GM18907 (cell line): Measurements from ENCODE around the gene HPS6.

Experiments
- ATAC-seq: cut with Tn5 transposase; IDR thresholded peaks from one replicate; pipeline ENCODE4 v1.9.1; 2021; ENCODE audit warnings: mild to moderate bottlenecking, moderate library complexity; ENCODE audit not compliant: unreplicated experiment

HPS6 gene

DNA sequence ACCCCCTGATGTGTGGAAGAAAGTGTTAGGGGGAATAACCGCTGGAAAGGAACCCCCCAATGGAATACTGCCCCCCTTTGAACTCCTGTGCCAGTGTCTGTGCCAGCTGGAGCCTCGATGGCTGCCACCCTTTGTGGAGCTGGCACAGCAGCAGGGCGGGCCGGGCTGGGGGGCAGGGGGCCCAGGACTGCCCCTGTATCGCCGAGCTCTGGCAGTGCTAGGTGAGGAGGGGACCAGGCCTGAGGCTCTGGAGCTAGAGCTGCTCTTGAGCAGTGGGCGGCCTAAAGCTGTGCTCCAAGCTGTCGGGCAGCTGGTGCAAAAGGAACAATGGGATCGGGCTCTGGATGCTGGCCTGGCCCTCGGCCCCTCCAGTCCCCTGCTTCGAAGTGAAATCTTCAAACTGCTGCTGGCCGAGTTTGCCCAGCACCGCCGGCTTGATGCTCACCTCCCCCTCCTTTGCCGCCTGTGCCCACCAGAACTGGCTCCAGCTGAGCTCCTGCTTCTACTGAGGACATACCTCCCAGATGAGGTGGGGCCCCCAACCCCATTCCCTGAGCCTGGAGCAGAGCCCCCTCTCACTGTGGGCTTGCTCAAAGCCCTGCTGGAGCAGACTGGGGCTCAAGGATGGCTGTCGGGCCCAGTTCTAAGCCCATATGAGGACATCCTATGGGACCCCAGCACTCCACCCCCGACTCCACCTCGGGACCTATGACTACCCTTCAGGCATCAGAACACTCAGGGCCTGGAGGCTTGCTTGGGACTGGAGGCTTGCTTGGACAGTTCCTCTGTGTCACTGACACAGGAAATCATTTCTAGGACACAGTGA is 2.2 kb downstream of the HPS6 start:
- ATAC-seq, result no peak

DNA sequence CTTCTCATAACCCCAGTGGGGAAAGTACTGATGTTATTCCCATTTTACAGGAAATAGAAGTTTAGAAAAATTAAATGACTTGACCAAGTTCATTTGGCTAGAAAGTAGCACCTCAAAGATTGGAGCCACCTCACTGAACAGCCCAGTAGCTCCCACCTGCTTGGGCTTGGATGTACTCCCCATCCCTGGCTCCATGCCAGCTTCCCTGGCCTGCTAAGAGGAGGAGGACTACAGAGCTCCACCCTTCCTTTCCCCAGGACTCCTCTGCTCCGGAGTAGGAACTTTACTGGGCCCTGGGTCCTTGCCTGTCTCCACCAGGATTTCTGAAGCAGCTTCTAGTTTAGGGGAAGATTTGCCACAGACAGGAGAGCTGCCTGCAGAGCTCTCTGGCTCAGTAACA is 3.1 kb downstream of the HPS6 start:
- no peak for ATAC-seq

DNA sequence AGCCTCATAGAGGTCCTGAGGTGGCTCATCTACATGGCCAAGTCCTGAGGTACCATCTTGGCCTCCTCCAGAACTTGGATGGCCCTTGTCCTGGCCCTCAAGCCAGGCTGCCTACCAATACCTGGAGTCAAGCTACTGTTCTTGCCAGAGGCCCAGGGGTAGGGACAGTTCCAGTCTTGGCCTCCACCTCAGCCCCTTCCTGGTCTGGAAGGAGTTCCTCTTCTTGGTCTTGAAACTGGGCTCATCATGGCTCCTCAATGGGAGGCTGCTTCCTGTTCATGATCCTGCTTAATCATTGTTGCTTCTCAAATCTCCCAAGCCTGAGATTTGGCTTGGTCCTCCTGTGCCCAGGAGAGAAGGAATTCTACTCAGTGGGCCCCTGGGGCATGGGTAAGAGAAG is 3.9 kb downstream of the HPS6 start:
- ATAC-seq, result no peak

DNA sequence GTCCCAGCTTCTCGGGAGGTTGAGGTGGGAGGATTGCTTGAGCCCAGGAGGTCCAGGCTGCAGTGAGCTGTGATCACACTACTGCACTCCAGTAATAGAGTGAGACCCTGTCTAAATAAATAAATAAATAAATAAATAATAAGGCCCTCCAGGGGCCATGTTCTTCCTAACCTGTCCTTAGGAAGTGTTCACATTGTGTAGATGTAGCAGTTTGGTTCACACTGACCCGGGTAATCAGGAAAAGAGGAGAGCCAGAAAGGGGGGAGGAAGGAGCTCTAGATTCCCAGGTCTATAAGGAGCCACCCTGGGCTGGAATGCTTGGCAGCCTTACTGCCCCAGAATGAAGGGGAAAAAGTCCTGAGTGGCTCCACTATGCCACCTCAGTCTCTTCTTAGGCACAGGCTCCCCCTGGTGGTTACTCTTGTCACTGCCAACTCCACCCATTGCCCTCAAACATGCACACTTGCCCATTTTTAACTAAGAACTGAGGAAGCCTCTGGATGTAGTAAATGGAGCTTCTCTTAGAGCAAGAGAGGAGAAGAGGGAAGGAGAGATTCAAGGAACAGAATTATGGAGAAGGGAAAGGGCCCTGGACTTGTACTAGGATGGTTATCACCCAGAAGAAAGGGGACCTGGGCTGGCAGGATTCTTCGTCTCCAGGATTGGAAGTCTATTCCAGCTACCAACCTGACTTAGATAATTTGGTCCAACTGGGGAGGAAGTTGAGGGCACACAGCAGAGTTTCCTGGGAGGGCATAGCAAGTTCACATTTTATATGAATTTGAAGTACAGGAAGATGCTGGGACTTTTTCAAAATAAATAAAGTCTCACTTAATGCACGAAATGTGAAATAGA is 7.8 kb downstream of the HPS6 start:
- ATAC-seq, result no peak

DNA sequence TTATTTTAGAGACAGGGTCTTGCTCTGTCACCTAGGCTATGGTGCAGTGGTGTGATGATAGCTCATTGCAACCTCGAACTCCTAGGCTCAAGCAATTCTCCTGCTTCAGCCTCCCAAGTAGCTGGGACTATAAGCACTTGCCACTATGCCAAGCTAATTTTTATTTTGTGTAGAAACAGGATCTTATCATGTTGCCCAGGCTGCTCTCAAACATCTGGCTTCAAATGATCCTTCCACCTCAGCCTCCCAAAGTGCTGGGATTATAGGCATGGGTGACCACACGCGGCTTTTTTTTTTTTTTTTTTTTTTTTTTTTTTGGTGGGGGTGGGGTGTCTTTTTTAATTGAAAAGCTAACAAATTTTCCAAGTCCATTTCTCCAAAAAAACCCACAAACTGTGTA is 18.4 kb downstream of the HPS6 start:
- ATAC-seq, result no peak

DNA sequence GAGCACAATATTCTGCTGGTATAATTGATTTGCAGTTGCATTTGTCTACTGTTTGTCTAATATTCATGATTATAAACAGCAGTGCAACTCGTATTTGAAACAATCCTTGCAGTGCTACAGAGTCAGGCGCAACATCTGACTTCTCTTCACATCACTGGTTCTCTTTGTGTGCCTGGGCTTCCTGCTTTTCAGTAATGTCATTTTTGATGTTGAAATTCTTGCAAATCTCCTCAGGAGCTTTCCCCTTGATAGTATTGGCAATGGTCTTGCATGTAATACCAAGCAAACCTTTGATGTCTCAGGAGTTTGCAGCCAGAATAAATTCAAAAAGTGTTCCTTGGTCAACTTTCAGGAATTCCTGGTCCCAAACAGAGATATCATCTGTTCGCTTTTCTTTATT is 20.2 kb downstream of the HPS6 start:
- no peak for ATAC-seq

DNA sequence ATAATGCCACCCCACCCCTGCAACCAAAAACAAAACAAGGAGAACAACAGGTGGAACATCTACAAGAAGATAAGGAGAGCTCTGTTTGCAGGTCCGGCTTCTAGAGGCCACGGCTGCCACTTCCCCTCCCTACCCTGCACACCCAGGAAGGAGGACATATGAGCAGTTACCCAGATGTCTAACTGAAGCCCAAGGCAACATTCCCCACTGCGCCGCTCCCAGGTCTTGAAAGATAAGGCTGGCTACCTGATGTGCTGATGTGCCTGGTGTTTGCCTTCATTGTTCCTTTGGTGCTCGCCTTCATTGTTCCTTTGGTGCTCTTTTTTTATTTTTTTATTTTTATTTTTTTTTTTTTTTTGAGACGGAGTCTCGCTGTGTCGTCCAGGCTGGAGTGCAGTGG is 21.0 kb downstream of the HPS6 start:
- no peak for ATAC-seq

DNA sequence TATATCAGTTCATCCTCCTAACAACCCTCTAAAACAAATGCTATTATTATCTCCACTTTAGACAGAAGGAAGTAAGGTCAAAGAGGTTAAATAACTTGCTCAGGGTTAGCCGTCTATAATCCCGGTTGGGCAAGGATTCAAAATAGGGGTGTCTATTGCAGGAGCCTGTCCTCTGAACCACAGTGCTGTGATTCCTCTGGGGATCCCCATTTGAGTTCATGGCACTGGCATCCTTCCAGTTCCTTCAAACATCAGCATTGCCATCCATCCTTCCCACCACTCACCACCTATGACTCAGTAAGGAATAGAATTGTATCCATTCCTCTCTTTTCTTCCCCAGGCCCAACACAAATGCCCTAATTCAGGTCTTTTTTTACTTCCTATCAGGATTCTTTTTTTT is 25.6 kb downstream of the HPS6 start:
- no peak for ATAC-seq

DNA sequence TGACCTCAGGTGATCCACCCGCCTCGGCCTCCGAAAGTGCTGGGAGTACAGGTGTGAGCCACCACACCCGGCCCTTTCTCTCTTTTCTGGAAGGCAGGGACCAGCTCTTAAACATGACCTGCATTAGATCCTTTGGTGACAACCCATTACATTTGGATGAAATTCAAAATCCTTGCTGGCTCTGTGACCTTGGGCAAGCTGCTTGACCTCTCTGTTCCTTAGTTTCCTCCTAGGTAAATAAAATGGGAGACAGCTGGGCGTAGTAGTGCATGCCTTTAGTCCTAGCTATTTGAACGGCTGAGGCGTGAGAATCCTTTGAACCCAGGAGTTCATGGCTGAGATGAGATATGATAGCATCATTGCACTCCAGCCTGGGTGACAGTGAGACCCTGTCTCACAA is 31.3 kb downstream of the HPS6 start:
- ATAC-seq, result no peak

DNA sequence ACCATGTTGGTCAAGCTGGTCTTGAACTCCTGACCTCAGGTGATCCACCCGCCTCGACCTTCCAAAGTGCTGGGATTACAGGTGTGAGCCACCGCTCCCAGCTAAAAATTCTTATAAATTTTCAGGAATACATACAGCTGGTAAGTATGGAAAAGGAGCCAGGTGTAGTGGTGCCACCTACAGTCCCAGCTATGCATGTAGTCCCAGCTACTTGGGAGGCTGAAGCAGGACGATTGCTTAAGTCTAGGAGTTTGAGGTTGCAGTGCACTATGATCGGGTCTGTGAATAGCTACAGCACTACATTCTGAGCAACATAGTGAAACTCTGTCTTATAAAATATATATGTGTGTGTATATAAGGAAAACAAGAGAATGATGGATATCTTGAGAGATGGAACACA is 36.0 kb downstream of the HPS6 start:
- no peak for ATAC-seq

DNA sequence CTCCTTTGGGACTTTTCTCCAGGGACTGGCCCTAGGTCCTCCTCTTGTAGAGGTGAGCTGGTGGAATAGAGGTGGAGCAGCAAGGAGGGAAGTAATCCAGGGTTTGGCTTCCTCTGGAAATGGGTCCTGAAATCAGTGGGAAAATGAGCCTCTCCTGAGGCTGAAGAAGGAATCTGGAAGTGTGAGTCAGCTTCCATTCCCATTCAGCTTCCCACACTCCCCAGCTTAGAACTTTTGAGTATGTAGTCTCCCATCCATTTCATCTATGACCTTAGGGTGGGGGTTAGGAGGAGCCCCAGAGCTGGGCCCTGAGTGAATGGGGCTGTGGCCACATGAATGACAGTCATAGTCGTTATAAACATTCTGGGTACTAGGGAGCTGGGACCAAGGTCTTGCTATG is 37.3 kb downstream of the HPS6 start:
- ATAC-seq, result no peak

DNA sequence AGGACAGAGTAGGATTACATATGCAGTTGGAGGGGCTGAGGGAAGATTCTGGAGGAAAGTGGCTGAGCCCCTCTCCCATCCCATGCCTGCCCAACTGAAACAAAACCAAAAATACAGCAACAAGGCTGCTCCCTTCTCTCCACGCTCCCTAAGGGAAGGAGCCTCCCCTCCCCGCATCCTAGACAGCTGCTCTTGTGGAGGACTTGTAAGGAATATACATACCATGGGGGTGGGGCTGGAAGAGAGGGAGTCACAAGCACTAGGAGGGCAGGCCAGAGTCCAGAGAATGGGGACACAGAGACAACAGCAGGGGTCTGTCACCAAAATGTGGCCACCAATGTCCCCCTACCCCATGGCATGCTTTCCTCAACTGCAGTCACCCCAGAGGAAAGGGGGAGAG is 41.8 kb downstream of the HPS6 start:
- no peak for ATAC-seq

DNA sequence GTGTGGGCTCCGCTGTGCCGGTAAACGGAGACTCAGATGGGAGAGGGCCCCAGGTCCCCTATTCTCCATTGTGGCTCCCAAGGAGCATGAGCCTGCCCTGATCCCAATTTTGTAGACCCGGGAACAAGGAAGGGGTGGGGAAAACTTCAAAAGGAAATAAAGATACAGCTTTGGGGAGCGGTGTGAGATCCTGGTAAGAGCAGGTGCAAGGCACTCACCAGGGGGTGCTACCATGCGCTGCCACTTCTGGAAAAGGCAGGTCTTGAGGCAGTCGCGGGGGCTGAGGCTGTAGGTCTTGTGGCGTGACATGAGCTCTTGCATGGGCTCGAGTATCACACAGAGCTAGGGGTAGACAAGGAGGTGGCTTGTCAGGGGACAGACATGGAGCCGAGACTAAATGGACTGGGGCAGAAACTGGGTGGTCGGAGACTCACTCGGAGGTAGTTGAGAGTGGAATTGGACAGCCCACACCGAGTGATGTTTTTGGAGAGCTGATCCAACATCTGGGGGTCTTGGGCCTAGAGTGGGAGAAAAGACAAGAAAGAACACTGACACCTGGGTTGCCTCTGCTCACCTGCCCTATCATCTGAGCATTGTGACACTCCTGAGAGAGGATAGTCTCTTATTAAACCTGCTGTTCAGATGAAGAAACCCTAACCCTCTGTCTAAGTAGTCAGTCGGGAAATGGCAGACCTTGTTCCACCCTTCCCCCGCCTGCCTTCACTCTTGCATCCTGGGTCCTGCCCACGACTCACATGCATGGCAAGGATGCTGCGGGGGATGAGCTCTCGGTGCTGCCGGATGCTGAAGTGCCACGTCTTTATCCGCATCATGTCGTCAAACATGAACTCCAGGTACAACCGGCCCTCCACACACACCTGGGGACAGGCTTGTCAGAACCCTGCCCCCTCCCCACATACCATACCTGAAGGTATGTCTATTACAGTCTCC is 44.3 kb downstream of the HPS6 start:
- ATAC-seq, result no peak

DNA sequence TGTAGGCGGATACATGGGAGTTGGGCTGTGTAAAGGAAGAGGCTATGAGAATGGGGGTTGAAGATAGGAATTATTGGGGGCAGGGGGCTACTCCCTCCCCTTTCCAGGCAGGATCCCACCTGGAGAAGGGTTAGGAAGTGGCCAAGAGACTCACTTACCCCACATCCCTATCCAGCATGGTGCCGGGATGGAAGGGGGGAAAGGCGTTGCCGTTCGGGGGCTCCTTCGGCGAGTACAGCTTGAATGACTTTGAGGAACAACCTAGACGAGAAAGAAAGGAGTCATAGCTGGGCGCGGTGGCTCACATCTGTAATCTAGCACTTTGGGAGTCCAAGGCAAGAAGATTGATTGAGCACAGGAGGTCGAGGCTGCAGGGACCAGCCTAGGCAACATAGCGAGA is 46.1 kb downstream of the HPS6 start:
- no peak for ATAC-seq

DNA sequence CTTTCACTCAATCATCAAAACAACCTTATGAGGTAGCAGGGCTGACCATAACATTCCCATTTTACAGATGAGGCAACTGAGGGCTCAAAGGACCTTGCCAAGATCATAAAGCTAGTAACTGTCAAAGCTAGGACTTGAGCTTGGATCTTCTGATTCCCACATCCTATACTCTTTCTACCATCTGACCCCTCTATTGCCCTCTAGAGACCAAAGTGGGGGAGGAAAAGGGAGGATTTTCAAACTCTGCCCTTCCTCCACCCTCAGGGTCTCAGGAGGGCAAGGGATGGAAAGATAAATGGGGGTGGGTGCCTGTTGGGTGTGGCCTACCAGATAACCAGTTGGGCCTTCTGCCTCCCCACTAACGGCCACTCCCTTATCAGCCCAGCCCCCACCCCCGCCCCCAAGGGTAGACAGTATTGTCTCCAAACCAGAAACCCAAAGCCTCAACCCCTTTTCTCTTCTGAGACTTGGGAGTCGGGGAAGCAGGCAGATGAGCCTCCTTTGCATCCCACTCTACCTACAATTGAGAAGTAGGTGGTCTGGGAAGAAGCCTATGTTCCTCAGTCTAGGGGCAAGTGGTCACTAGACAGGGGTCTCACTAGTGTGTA is 47.2 kb downstream of the HPS6 start:
- ATAC-seq, result no peak

DNA sequence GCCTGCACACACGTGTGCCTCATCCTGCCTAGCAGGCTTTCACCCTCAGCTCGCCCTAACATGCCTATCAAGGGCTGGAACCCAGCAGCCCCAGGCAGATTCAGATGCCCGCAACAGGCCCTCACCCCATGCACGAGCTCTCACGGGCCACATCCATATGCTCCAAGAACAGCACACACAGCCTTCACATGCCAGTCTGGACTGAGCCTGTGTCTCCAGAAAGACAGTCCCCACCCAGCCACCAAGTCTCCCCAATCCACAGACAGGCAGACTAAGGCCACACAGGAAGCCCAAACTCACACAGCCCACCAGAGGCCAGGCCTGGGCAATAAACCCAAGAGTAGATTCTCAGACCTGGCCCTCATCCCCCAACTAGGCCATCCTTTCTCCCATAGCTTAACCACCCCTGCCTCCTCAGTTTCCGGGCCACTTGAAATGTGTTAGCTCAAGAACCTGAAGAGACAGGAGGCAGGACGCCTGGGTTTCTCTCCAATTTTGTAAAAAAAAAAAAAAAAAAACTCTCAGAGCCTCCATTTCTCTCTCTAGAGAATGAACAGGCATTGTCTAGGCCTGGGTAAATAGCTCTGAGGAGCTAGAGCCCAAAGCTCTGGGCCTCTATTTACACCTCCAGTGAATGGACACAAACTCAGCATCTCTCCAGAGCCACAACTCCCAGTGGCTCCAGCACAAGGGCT is 48.3 kb downstream of the HPS6 start:
- ATAC-seq, result no peak

DNA sequence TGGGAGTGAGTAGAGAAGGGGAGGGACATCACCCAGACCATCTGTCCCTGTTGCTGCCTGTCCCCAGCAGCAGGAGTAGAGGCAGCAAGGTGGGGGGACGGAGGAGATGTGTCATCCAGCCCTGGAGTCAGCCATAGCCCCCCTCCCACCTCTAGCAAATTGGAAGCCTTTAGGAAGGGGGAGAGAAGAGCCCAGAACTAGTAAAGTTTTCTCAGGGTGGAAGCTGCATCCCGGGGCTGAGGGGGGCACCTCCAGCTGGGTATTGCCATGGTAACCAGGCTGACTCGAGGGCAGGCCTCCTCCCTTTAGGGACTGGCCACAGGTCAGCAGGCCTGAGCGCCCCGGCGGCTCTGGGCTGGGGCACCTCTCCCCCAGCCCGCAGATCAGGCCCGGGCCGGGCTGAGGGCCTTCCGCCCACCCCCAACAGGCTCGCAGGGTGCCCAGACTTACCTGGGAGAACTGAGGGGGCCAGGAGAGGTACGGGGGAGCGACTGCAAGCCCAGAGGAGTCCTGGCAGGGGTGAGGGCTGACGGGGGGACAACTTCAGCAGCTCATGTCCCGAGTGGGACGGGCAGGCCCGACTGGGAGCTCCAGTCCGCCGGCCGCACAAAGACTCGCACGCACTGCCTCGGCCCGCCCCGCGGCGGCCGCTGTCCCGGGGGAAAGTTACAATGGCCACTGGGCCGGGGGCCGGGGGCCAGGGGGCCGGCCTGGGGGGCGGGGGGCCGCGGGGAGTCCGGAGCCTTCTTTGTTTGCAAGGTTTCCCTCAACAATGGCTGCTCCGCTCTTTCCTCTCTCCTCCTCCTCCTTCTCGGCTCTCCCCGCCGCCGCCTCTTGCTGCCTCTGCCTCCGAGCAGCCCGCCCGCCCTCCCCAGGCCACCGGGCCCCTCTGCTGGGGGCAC is 49.1 kb downstream of the HPS6 start:
- peak; percentile 12 for ATAC-seq

DNA sequence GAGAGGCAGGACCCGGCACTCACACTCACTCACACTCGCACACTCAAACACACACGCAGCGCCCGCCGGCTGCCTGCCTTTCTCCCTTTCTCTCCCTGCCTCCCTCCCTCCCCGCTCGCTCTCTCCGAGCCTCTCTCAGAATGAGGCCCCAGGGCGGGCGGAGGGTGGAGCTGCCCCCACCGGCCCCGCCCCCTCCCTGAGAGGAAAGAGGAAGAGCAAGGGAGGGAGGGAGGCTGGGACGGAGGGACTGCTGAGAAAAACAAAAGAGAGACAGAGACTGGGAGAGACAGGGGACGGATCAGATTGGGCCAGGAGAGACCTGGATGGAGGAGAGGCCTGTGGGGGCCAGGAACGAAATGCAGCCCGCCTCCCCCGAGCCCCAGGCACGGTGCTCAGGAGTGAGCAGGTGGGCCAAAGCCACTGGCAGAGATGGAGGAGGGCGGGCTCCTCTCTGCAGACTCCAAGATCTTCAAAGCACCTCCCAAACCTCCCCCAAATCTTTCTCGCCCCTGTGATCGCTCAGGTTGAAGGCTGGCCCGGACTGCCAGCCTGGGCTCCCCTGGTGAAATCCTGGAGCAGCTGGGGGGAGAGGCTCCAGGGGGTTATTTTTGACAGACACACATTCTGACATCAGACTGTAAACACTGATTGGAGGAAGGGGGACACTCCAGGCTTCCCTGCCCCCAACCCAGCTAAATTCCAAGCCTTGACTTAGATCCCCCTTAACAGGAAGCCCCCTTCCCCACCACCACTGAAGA is 49.9 kb downstream of the HPS6 start:
- peak; percentile 54 for ATAC-seq
